Loucy (cell line): ENCODE measurements around the gene KCNMA1.

Experiments used
- H2AFZ ChIP-seq: fragments of 200-600 bp; sonication (generic); 2 replicates; pipeline ENCODE4 v1.6.0; 2016; ENCODE audit warnings: antibody characterized with exemption, mild to moderate bottlenecking, low read length, moderate library complexity
- H3F3A ChIP-seq: fragments of 200-600 bp; 2 replicates; pipeline ENCODE4 v1.6.0; 2016; ENCODE audit warnings: antibody characterized with exemption, low read depth, mild to moderate bottlenecking
- H3K27me3 ChIP-seq: fragments of 200-600 bp; sonication (generic); 2 replicates; pipeline ENCODE4 v1.6.1; 2014; ENCODE audit warnings: low read length, mild to moderate bottlenecking; ENCODE audit not compliant: insufficient read depth, poor library complexity, severe bottlenecking
- H3K36me3 ChIP-seq: fragments of 200-600 bp; sonication (generic); 2 replicates; pipeline ENCODE4 v1.6.1; 2016; ENCODE audit warnings: low read length; ENCODE audit not compliant: insufficient read depth
- H3K4me1 ChIP-seq: fragments of 200-600 bp; sonication (generic); 2 replicates; pipeline ENCODE4 v1.5.1; 2014; ENCODE audit warnings: low read length, mild to moderate bottlenecking; ENCODE audit not compliant: insufficient read depth, poor library complexity, severe bottlenecking
- H3K4me2 ChIP-seq: fragments of 200-600 bp; sonication (generic); 2 replicates; pipeline ENCODE4 v1.6.0; 2014; ENCODE audit warnings: antibody characterized with exemption, low read length, low read depth, mild to moderate bottlenecking; ENCODE audit not compliant: poor library complexity, severe bottlenecking
- H3K4me3 ChIP-seq: fragments of 200-600 bp; sonication (generic); 2 replicates; pipeline ENCODE4 v1.5.1; 2014; ENCODE audit warnings: low read length, mild to moderate bottlenecking, mixed read lengths; ENCODE audit not compliant: poor library complexity, severe bottlenecking
- H3K79me2 ChIP-seq: fragments of 200-600 bp; sonication (generic); 2 replicates; pipeline ENCODE4 v1.6.1; 2014; ENCODE audit warnings: low read length; ENCODE audit not compliant: insufficient read depth
- H3K9ac ChIP-seq: fragments of 200-600 bp; sonication (generic); 2 replicates; pipeline ENCODE4 v1.6.0; 2014; ENCODE audit warnings: mild to moderate bottlenecking, low read depth, low read length, moderate library complexity; ENCODE audit not compliant: poor library complexity, severe bottlenecking
- H3K9me2 ChIP-seq: fragments of 200-600 bp; sonication (generic); replicated peaks from 2 replicates; pipeline ENCODE4 v1.6.1; 2016; ENCODE audit warnings: low read depth, low read length, mixed read lengths
- H3K9me3 ChIP-seq: fragments of 200-600 bp; sonication (generic); 2 replicates; pipeline ENCODE4 v1.6.1; 2014; ENCODE audit warnings: mild to moderate bottlenecking, antibody characterized with exemption, low read length, low read depth; ENCODE audit not compliant: insufficient read depth
- H4K20me1 ChIP-seq: fragments of 200-600 bp; sonication (generic); 2 replicates; pipeline ENCODE4 v1.6.0; 2014; ENCODE audit warnings: antibody characterized with exemption, low read length, mild to moderate bottlenecking; ENCODE audit not compliant: insufficient read depth, poor library complexity, severe bottlenecking
- EZH2phosphoT487 ChIP-seq: fragments of 200-600 bp; IDR thresholded peaks from 2 replicates; pipeline ENCODE4 v1.6.1; 2018; ENCODE audit warnings: antibody characterized with exemption, mild to moderate bottlenecking, moderate library complexity, borderline replicate concordance
- TF ChIP-seq, protein P1 (sequence below): fragments of 200-600 bp; sonication (generic); conservative IDR thresholded peaks from 2 replicates; pipeline ENCODE4 v1.5.1; 2014; ENCODE audit warnings: mild to moderate bottlenecking, antibody characterized with exemption, low read length

KCNMA1 gene

DNA sequence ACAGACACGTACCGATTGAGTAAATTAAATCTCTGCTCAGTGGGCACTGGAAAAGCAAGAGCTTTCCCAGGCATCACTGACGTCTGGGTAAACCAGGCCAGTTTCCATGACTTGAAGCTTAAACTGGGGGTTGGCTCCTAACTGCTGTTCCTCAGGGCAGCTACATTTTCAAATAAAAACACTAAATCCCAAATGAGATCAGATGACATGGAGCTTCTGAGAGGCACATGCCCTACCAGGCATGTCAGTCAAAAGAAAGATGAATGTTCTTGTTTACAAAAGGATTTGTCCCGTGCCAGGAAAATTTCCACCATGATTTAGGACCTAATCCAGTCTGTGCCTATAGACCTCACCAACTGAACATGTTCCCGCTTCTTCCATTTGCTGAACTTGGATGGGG, 220.2 kb downstream of the KCNMA1 start:
- no peaks in the 10 kb centered on the region for H3K9me2 ChIP-seq
- no peak overlapping the region for H3K4me2 ChIP-seq
- H3K27me3 ChIP-seq = no peaks in the 10 kb centered on the region
- no peaks in the 10 kb centered on the region for H3K9me3 ChIP-seq
- TF ChIP-seq, protein P1, sequence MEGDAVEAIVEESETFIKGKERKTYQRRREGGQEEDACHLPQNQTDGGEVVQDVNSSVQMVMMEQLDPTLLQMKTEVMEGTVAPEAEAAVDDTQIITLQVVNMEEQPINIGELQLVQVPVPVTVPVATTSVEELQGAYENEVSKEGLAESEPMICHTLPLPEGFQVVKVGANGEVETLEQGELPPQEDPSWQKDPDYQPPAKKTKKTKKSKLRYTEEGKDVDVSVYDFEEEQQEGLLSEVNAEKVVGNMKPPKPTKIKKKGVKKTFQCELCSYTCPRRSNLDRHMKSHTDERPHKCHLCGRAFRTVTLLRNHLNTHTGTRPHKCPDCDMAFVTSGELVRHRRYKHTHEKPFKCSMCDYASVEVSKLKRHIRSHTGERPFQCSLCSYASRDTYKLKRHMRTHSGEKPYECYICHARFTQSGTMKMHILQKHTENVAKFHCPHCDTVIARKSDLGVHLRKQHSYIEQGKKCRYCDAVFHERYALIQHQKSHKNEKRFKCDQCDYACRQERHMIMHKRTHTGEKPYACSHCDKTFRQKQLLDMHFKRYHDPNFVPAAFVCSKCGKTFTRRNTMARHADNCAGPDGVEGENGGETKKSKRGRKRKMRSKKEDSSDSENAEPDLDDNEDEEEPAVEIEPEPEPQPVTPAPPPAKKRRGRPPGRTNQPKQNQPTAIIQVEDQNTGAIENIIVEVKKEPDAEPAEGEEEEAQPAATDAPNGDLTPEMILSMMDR = no peak
- TF ChIP-seq EZH2phosphoT487 = no peak
- H2AFZ ChIP-seq = no peak overlapping the region
- H4K20me1 ChIP-seq = no peaks in the 10 kb centered on the region
- H3K9ac ChIP-seq = no peak overlapping the region
- H3K79me2 ChIP-seq = no peaks in the 10 kb centered on the region
- no peaks in the 10 kb centered on the region for H3F3A ChIP-seq
- H3K4me1 ChIP-seq = no peaks in the 10 kb centered on the region
- no peak overlapping the region for H3K4me3 ChIP-seq
- no peaks in the 10 kb centered on the region for H3K36me3 ChIP-seq

DNA sequence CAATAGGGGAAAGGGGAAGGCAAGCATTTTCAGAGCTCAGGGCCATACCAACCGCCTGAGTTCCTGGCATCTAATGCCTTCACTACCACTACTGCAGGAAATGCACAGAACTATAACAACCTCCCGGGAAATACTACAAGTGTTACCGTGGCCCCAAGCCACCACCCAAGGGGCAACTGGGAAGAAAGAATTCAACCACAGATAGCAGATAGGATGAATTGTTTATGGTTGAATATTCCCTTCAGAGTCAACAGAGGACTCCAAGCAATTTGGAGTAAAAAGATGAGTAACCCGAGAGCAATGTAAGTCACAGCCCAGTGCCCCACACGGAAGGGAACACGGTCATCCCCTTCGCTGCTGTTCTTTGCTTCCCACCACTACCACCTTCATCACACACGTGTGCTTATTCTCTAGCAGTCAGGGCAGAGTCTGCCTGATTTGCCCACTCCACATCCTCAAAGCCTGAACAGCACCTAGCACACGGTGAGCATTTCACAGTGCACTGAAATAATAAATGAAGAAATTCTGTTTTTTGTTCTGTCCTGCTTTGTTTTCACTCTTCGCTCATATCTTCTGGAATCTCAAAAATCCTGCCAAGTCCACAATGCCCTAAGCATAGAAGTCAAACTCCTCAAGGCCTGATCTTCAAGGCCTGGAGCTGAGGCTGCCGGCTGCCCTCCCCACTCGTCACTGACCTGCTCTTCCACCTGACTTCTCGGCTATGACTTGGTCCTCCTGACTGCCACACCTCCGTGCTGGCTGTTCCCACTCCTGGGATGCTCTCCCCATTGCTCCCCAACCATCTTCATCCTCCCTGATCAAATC, 221.1 kb downstream of the KCNMA1 start:
- H3K79me2 ChIP-seq = no peaks in the 10 kb centered on the region
- H3K9me2 ChIP-seq = no peaks in the 10 kb centered on the region
- no peaks in the 10 kb centered on the region for H4K20me1 ChIP-seq
- no peaks in the 10 kb centered on the region for H3K27me3 ChIP-seq
- H3K9me3 ChIP-seq = no peaks in the 10 kb centered on the region
- H2AFZ ChIP-seq = no peak overlapping the region
- no peak for TF ChIP-seq EZH2phosphoT487
- TF ChIP-seq, protein P1 = no peak
- H3K9ac ChIP-seq = no peak overlapping the region
- H3K36me3 ChIP-seq = no peaks in the 10 kb centered on the region
- H3K4me2 ChIP-seq = no peak overlapping the region
- no peaks in the 10 kb centered on the region for H3F3A ChIP-seq
- no peak overlapping the region for H3K4me3 ChIP-seq
- no peaks in the 10 kb centered on the region for H3K4me1 ChIP-seq

DNA sequence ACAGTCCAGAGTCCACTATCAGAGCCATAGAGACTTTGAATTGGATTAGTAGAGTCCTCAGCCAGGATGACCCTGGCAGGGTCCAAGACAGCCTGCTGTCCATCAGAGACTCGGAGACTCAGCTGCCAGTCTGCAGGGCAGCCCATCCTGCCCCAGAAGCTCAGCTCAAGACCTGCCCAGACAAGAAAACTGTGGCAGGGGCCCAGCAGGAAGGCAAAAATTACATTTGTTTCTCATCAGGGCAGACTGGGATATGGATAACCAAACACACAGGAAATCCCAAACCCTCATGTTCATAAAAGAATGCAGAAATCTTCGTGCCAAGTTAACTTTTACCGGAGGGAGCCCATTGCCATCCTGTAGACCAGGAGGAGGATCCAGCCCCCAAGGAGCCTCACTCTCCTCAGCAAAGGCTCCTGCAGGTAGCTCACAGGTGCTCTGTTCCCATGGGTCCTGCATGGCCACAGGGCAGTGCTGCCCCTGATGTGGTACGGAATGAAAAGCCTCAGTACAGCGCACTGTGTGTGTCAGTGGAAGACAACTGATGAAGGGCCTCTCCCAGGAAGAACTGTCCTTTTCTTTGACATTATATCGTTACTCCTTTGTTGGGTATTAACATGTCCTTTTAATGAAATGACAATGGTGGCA, 222.2 kb downstream of the KCNMA1 start:
- no peaks in the 10 kb centered on the region for H3K9me2 ChIP-seq
- no peak overlapping the region for H2AFZ ChIP-seq
- no peaks in the 10 kb centered on the region for H4K20me1 ChIP-seq
- H3K4me2 ChIP-seq = no peak overlapping the region
- H3K27me3 ChIP-seq = no peaks in the 10 kb centered on the region
- no peak overlapping the region for H3K9ac ChIP-seq
- no peaks in the 10 kb centered on the region for H3K9me3 ChIP-seq
- no peaks in the 10 kb centered on the region for H3K79me2 ChIP-seq
- H3F3A ChIP-seq = no peaks in the 10 kb centered on the region
- TF ChIP-seq, protein P1 = no peak
- no peak for TF ChIP-seq EZH2phosphoT487
- H3K36me3 ChIP-seq = no peaks in the 10 kb centered on the region
- H3K4me1 ChIP-seq = no peaks in the 10 kb centered on the region
- H3K4me3 ChIP-seq = no peak overlapping the region
